Retinal pigment epithelial cell (primary cell): Measurements from ENCODE around the gene GREM2.

ENCODE experiments used
- DNase-seq: peaks from one replicate; pipeline ENCODE4 v3.0.0-alpha.2; 2010; ENCODE audit warnings: low read depth
- H3K4me3 ChIP-seq: 2 replicates; pipeline ENCODE4 v1.5.1; 2011; ENCODE audit warnings: mild to moderate bottlenecking, low read length, control low read depth, moderate library complexity
- CTCF ChIP-seq: conservative IDR thresholded peaks from 2 replicates; pipeline ENCODE4 v1.5.1; 2011; ENCODE audit warnings: low read depth, low read length, control low read depth, inconsistent platforms

The GREM2 gene

GRCh38 chr1:240562779-240563178 is 49.2 kb downstream of the GREM2 start:
- DNase-seq = no peak
- H3K4me3 ChIP-seq = no peak overlapping the region

GRCh38 chr1:240562111-240562590 is 49.8 kb downstream of the GREM2 start:
- DNase-seq = no peak
- no peak for TF ChIP-seq CTCF
- H3K4me3 ChIP-seq = no peak overlapping the region

More at GRCh38 chr1:240562779-240563178, 49.2 kb downstream of the GREM2 start:
- no peak for TF ChIP-seq CTCF

GRCh38 chr1:240559781-240560180 is 52.2 kb downstream of the GREM2 start:
- no peak overlapping the region for H3K4me3 ChIP-seq
- no peak for DNase-seq
- TF ChIP-seq CTCF = no peak

GRCh38 chr1:240555524-240555923 is 56.4 kb downstream of the GREM2 start:
- TF ChIP-seq CTCF = no peak
- no peak overlapping the region for H3K4me3 ChIP-seq
- DNase-seq = no peak

- H3K4me3 ChIP-seq = no peak overlapping the region
- TF ChIP-seq CTCF = no peak
- no peak for DNase-seq
Measured at GRCh38 chr1:240553351-240553750, 58.6 kb downstream of the GREM2 start.

- H3K4me3 ChIP-seq = no peak overlapping the region
- no peak for DNase-seq
- no peak for TF ChIP-seq CTCF
Measured at GRCh38 chr1:240539769-240540414, 72.1 kb downstream of the GREM2 start.

- TF ChIP-seq CTCF = no peak
- DNase-seq = no peak
- H3K4me3 ChIP-seq = no peak overlapping the region
Measured at GRCh38 chr1:240538776-240539430, 73.1 kb downstream of the GREM2 start.
